ENCODE results near the gene PGBD2.
"Not testable (repeated sequence)": the region's sequence is repeated elsewhere in the genome, so short reads cannot be mapped to it uniquely, and the experiment has no call there.

The PGBD2 gene

GRCh38 chr1:248914796-248915381 lies 8.9 kb downstream of the PGBD2 start:
- H3K4me3 ChIP-seq (ENCODE audit: control insufficient read depth, low read depth, low read length): no peak overlapping the region
- no peak for DNase-seq (ENCODE audit: low read depth)
- TF ChIP-seq, protein P1, sequence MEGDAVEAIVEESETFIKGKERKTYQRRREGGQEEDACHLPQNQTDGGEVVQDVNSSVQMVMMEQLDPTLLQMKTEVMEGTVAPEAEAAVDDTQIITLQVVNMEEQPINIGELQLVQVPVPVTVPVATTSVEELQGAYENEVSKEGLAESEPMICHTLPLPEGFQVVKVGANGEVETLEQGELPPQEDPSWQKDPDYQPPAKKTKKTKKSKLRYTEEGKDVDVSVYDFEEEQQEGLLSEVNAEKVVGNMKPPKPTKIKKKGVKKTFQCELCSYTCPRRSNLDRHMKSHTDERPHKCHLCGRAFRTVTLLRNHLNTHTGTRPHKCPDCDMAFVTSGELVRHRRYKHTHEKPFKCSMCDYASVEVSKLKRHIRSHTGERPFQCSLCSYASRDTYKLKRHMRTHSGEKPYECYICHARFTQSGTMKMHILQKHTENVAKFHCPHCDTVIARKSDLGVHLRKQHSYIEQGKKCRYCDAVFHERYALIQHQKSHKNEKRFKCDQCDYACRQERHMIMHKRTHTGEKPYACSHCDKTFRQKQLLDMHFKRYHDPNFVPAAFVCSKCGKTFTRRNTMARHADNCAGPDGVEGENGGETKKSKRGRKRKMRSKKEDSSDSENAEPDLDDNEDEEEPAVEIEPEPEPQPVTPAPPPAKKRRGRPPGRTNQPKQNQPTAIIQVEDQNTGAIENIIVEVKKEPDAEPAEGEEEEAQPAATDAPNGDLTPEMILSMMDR (IDR thresholded peaks at IDR 0.05; ENCODE audit: control insufficient read depth, insufficient read depth, low read depth, low read length, missing control alignments): no peak

DNA sequence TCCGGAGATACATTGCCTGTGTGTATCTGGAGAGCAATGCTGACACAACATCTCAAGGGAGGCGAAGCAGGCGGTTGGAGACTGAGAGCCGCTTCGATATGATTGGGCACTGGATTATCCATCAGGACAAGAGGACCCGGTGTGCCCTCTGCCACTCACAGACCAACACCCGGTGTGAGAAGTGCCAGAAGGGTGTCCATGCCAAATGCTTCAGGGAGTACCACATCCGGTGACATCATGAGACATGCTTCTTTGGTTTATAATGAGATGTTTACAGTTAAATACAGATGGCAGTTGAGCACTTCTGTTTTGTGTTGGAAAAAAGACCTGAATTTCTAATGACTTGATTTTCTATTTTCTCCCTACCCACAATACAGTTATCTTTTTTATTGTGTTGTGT lies 12.1 kb downstream of the PGBD2 start:
- DNase-seq (ENCODE audit: low read depth): no peak
- TF ChIP-seq, protein P1 (IDR thresholded peaks at IDR 0.05; ENCODE audit: control insufficient read depth, insufficient read depth, low read depth, low read length, missing control alignments): no peak
- H3K4me3 ChIP-seq (ENCODE audit: control insufficient read depth, low read depth, low read length): no peak overlapping the region

DNA sequence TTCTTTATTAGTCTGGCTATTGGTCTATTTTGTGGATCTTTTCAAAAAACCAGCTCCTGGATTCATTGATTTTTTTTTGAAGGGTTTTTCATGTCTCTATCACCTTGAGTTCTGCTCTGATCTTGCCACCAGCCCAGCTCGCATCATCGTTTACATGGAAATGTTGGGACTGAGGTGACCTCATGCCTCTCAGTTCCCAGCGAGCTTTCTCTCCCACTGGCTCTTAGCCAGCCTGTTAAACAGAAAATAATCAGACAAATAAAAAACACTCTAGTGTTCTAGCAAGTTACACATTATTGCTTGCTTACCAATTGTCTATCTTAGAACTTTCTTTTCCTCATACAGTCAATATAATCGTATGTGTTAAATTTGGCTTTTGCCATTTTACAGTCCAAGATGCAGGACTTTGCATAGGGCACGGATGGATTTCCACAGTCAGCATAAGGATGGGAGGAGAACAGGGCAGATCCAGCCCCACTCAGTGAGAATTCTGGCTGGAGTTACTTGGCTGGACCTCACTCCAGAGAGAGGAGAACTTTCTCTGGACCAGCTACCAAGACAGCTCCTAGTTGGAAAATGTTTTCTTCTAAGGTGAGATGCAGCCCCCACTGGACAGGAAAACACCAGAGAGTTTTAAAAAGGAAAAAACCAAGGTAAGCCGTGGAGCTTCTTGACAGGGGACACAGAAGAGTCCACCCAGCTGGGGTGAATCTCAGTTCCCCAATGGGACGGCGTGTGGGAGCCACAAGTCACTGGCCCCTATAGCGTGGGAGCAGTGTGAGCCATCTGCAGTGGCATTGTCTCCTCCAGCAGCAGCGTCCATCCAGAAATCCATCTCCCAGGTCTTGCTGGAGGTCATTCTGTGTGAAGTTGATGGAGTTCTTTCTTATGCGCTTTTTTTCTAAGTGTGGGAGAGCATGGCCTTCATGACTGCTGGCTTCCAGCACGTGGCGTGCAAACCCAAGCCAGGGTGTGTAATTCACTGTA lies 17.6 kb downstream of the PGBD2 start:
- TF ChIP-seq, protein P1 (IDR thresholded peaks at IDR 0.05; ENCODE audit: control insufficient read depth, insufficient read depth, low read depth, low read length, missing control alignments): no peak
- DNase-seq (ENCODE audit: low read depth): no peak

DNA sequence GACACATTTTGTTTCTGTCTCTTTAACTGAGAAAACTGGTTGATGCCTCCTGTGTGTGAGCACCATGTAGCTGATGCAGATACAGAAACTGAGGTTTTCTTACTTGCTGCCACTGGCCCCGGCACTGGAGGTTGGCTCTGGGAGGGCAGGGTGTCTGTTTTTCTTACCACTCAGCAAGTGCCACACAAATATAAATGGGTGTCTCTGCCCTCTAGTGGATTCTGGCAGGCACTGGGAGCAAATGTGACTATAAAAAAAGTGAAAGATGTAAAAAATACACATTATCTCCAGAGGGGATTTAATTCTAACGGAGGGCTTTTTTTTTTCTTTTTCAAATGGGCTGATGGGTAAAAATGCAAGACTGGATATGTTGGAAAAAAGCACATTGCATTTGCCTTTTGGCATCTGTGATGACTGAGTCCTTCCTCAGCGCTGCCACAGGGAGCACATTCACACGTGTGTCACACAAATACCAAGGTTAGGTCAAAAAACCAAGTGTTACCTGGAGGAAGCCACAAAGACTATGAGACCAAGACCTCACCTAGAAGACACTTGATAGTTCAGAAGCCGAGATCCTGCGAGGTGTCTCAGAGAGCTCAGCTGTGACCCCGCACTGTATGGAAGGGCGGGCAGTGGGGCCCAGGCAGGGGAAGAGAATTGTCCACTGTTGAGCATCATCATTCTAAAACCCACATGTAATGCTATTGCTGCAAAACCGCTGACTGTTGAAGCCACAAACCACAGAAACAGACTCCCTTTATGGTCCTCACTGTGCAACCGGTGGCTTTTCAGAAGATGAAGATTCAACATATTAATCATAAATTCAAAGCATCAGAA lies 18.9 kb downstream of the PGBD2 start:
- TF ChIP-seq, protein P1 (IDR thresholded peaks at IDR 0.05; ENCODE audit: control insufficient read depth, insufficient read depth, low read depth, low read length, missing control alignments): peak; percentile 68
- no peak for DNase-seq (ENCODE audit: low read depth)
- no peak overlapping the region for H3K4me3 ChIP-seq (ENCODE audit: control insufficient read depth, low read depth, low read length)

More for the DNA sequence above, 17.6 kb downstream of the PGBD2 start:
- no peak overlapping the region for H3K4me3 ChIP-seq (ENCODE audit: control insufficient read depth, low read depth, low read length)

DNA sequence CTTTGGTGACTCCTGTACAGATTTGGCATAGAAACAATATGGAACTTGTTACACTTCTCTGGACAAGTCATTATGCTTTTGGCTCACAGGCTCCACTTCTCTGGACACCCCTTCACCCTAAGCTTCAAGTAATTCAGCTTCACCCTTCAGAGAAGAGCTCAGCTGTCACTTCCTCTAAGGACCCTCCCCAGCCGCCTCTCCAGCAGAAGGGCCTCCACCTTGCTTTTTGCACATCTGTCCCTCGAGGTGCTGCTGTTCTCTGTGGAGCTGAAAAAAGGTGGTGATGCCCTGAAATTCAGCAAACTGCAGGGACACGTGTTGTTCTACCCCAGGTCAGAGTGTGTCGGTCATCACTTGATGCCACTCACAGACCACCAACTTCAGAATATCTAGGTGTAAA lies 19.8 kb downstream of the PGBD2 start:
- not testable (repeated sequence) for H3K4me3 ChIP-seq (ENCODE audit: control insufficient read depth, low read depth, low read length)

DNA sequence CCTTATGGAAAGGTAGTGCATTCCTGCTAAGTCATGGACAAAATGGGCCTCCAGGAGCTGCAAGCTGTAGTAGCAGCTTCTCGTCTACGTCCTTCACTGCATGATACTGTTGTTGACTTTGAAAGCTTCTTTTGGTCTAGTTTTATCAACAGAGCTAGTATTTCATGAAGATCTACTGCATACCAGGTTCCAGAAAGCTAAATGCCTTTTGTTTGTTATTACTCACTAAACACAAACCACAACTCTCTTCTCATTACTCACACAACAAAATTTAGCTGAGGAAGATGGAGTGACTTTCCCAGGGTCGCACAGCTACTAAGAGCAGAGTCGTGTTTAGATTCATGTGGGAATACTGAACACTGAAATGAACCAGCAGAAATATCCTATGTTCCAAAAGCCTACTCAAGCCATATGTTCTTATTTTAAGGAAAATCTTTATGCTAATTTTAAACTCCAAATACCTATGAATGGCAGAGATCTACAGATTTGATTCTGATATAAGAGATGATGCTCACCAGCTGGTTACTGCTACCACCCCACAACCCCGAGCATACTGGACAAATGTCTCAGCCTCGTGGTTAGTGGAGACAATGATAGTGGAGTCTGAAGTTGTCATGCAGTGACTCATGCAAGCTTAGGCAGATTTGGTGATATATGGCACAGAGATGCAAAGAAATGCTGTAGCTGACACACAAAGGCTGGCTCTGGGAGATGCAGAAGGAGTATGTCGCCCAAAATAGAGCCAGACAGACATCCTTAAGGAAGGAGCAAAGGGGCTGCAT lies 20.6 kb downstream of the PGBD2 start:
- DNase-seq (ENCODE audit: low read depth): no peak
- TF ChIP-seq, protein P1 (IDR thresholded peaks at IDR 0.05; ENCODE audit: control insufficient read depth, insufficient read depth, low read depth, low read length, missing control alignments): no peak

More for the DNA sequence above, 19.8 kb downstream of the PGBD2 start:
- DNase-seq (ENCODE audit: low read depth): not testable (repeated sequence)

DNA sequence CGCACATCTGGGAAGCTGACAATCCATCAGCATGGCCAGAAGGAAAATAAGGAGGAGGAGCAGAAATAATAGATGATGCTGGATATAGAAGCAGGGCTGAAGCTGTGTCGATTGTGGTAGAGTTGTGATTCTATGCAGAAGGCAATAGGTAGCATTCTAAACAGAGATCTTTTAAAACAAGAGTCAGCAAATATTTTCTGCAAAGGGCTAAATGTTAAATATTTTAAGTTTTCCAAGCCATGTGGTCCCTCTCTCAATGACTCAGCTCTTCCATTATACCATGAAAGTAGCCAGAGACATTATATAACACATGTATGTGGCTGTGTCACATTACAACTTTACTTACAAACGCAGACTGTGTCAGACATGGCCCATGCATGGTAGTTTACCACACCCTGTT lies 21.2 kb downstream of the PGBD2 start:
- not testable (repeated sequence) for DNase-seq (ENCODE audit: low read depth); H3K4me3 ChIP-seq (ENCODE audit: control insufficient read depth, low read depth, low read length)

More for the DNA sequence above, 20.6 kb downstream of the PGBD2 start:
- H3K4me3 ChIP-seq (ENCODE audit: control insufficient read depth, low read depth, low read length): no peak overlapping the region

GRCh38 chr1:248928122-248928521 lies 22.1 kb downstream of the PGBD2 start:
- DNase-seq (ENCODE audit: low read depth); H3K4me3 ChIP-seq (ENCODE audit: control insufficient read depth, low read depth, low read length): not testable (repeated sequence)

DNA sequence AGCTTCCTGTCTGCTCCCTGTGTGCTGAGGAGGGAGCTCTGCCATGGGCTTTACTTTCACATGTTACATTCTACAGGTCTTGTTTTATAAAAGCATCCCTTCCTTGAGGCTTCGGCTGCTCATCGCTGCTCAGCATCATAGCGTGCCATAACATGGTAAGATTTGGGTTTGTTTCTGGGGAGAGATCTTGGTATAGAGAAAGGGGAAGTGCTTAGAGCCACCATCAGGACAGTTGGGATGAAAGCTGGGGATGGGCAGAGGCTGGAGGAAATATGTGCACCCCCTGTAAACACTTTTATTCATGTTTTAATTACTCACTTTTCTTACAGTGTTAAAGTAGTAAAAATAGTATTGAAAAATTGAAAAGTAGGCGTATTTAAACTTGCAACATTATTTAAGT lies 24.0 kb downstream of the PGBD2 start:
- not testable (repeated sequence) for DNase-seq (ENCODE audit: low read depth); H3K4me3 ChIP-seq (ENCODE audit: control insufficient read depth, low read depth, low read length)

DNA sequence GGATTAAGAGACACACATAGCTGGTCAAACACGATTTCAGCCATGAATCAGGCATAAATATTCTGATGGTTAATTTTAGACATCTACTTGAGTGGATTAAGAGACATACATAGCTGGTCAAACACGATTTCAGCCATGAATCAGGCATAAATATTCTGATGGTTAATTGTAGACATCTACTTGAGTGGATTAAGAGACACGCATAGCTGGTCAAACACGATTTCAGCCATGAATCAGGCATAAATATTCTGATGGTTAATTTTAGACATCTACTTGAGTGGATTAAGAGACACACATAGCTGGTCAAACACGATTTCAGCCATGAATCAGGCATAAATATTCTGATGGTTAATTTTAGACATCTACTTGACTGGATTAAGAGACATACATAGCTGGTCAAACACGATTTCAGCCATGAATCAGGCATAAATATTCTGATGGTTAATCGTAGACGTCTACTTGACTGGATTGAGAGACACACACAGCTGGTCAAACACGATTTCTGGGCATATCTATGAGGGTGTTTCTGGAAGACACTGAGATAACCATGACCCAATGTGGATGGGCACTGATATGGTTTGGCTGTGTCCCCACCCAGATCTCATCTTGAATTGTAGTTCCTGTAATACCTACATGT lies 32.3 kb downstream of the PGBD2 start:
- H3K4me3 ChIP-seq (ENCODE audit: control insufficient read depth, low read depth, low read length); DNase-seq (ENCODE audit: low read depth): not testable (repeated sequence)
